IMR-90 (cell line): ENCODE results near the gene ITLN2. TPM values are rescaled to one million over a fixed set of nuclear protein-coding genes. Genes with fewer than 3 reads are reported as not detected.

Experiments
- ATAC-seq: fragments of 200-7000 bp; cut with Tn5 transposase; 2 replicates; pipeline ENCODE4 v1.9.1; 2020; ENCODE audit warnings: low read depth, mild to moderate bottlenecking, moderate library complexity
- BruUV-seq: library from RNA; stranded (reverse); fragments of 400-500 nt; replicated peaks from 2 replicates; lab custom pipeline; 2021; lab: Mats Ljungman, UMichigan
- CTCF ChIA-PET: fragments of 300-600 bp; formaldehyde crosslinking; extraction: SDS; loops from one replicate; lab custom pipeline; 2021; ENCODE audit warnings: antibody characterized with exemption; lab: Yijun Ruan, JAX
- POLR2A ChIA-PET: fragments of 300-600 bp; sonication (Branson Sonifier 250); formaldehyde crosslinking; loops from one replicate; lab custom pipeline; 2022; ENCODE audit warnings: antibody characterized with exemption; ENCODE audit not compliant: unreplicated experiment; lab: Charles Lee
- DNase-seq: peaks from one replicate; pipeline ENCODE4 v3.0.0; 2013
- H2AFZ ChIP-seq: replicated peaks from 2 replicates; pipeline ENCODE3; 2013; ENCODE audit warnings: low read length, mild to moderate bottlenecking; ENCODE audit not compliant: poor library complexity
- H2AK5ac ChIP-seq: 2 replicates; pipeline ENCODE4 v1.6.1; 2013; ENCODE audit warnings: low read depth, low read length, inconsistent platforms
- H2AK9ac ChIP-seq: replicated peaks from 2 replicates; pipeline ENCODE3; 2013; ENCODE audit warnings: mild to moderate bottlenecking, low read depth, low read length, moderate library complexity; ENCODE audit not compliant: poor library complexity
- H2BK120ac ChIP-seq: 2 replicates; pipeline ENCODE4 v1.6.1; 2013; ENCODE audit warnings: low read depth, low read length, inconsistent platforms
- H2BK15ac ChIP-seq: 3 replicates; pipeline ENCODE4 v1.6.1; 2013; ENCODE audit warnings: low read depth, low read length, inconsistent platforms
- H2BK20ac ChIP-seq: 2 replicates; pipeline ENCODE4 v1.6.1; 2013; ENCODE audit warnings: low read depth, mild to moderate bottlenecking, inconsistent platforms, low read length, moderate library complexity
- H2BK5ac ChIP-seq: 2 replicates; pipeline ENCODE4 v1.6.1; 2013; ENCODE audit warnings: mild to moderate bottlenecking, low read depth, low read length, inconsistent platforms; ENCODE audit not compliant: poor library complexity, severe bottlenecking
- H3K14ac ChIP-seq: replicated peaks from 2 replicates; pipeline ENCODE4 v1.6.1; 2013; ENCODE audit warnings: low read depth, low read length, inconsistent platforms
- H3K18ac ChIP-seq: 2 replicates; pipeline ENCODE4 v1.6.1; 2013; ENCODE audit warnings: low read depth, low read length, control low read depth
- H3K23ac ChIP-seq: 2 replicates; pipeline ENCODE4 v1.6.1; 2013; ENCODE audit warnings: low read depth, low read length, inconsistent platforms
- H3K27ac ChIP-seq: 2 replicates; pipeline ENCODE4 v1.5.1; 2013; ENCODE audit warnings: mild to moderate bottlenecking, control low read depth, low read length; ENCODE audit not compliant: insufficient read depth
- H3K27me3 ChIP-seq: 2 replicates; pipeline ENCODE4 v1.6.1; 2013; ENCODE audit warnings: low read length; ENCODE audit not compliant: control insufficient read depth, insufficient read depth
- H3K36me3 ChIP-seq: 2 replicates; pipeline ENCODE4 v1.6.1; 2013; ENCODE audit warnings: low read length, mixed read lengths; ENCODE audit not compliant: control insufficient read depth, insufficient read depth
- H3K4ac ChIP-seq: 2 replicates; pipeline ENCODE4 v1.6.1; 2013; ENCODE audit warnings: low read depth, low read length, inconsistent platforms
- H3K4me1 ChIP-seq: 2 replicates; pipeline ENCODE4 v1.6.1; 2013; ENCODE audit warnings: low read length, mixed read lengths; ENCODE audit not compliant: control insufficient read depth, insufficient read depth
- H3K4me2 ChIP-seq: 2 replicates; pipeline ENCODE4 v1.6.1; 2013; ENCODE audit warnings: low read depth, mild to moderate bottlenecking, control low read depth, low read length, moderate library complexity
- H3K4me3 ChIP-seq: 2 replicates; pipeline ENCODE4 v1.5.1; 2013; ENCODE audit warnings: low read depth, mild to moderate bottlenecking, control low read depth, low read length, moderate library complexity; ENCODE audit not compliant: insufficient read depth
- H3K56ac ChIP-seq: 2 replicates; pipeline ENCODE4 v1.6.1; 2013; ENCODE audit warnings: low read length, inconsistent platforms; ENCODE audit not compliant: insufficient read depth; ENCODE audit errors: extremely low read depth
- H3K79me1 ChIP-seq, 2 experiments: 2 replicates each; pipeline ENCODE4 v1.6.1; 2013; ENCODE audit warnings: low read length in 2 of 2, inconsistent platforms in 1 of 2, low read depth in 1 of 2
- H3K9ac ChIP-seq: 2 replicates; pipeline ENCODE4 v1.6.1; 2013; ENCODE audit warnings: low read depth, low read length, control low read depth
- H3K9me1 ChIP-seq: 2 replicates; pipeline ENCODE4 v1.6.1; 2013; ENCODE audit warnings: low read length, inconsistent platforms; ENCODE audit not compliant: insufficient read depth
- H3K9me3 ChIP-seq: 2 replicates; pipeline ENCODE4 v1.6.1; 2013; ENCODE audit warnings: low read length; ENCODE audit not compliant: control insufficient read depth, insufficient read depth
- H4K20me1 ChIP-seq: 2 replicates; pipeline ENCODE4 v1.6.1; 2013; ENCODE audit warnings: low read length, inconsistent platforms; ENCODE audit not compliant: insufficient read depth
- H4K5ac ChIP-seq: 2 replicates; pipeline ENCODE4 v1.6.1; 2013; ENCODE audit warnings: mild to moderate bottlenecking, low read depth, low read length, control low read depth
- H4K8ac ChIP-seq, 2 experiments: 2 replicates each; pipeline ENCODE4 v1.6.1; 2013; ENCODE audit warnings: low read depth in 2 of 2, low read length in 2 of 2, control low read depth in 1 of 2, inconsistent platforms in 1 of 2
- H4K91ac ChIP-seq: 2 replicates; pipeline ENCODE4 v1.6.1; 2013; ENCODE audit warnings: low read depth, low read length, inconsistent platforms; ENCODE audit not compliant: insufficient read depth
- BHLHE40 ChIP-seq: fragments of 150-350 bp; IDR thresholded peaks from 2 replicates; pipeline ENCODE4 v1.6.1; 2016; ENCODE audit warnings: mild to moderate bottlenecking, low read depth, low read length
- CEBPB ChIP-seq: IDR thresholded peaks from 2 replicates; pipeline ENCODE4 v1.6.1; 2012; ENCODE audit warnings: low read depth, low read length, improper control_type of control experiment
- CHD1 ChIP-seq: IDR thresholded peaks from 2 replicates; pipeline ENCODE4 v1.6.1; 2012; ENCODE audit warnings: low read depth, low read length, improper control_type of control experiment
- ELK1 ChIP-seq: fragments of 150-350 bp; IDR thresholded peaks from 2 replicates; pipeline ENCODE4 v1.6.1; 2016; ENCODE audit warnings: low read depth, mild to moderate bottlenecking, low read length, moderate library complexity, borderline replicate concordance
- FOS ChIP-seq: fragments of 150-350 bp; IDR thresholded peaks from 2 replicates; pipeline ENCODE4 v1.6.1; 2016; ENCODE audit warnings: low read depth, low read length
- MAFK ChIP-seq: IDR thresholded peaks from 2 replicates; pipeline ENCODE4 v1.6.1; 2012; ENCODE audit warnings: low read depth, low read length, improper control_type of control experiment
- MAZ ChIP-seq: IDR thresholded peaks from 2 replicates; pipeline ENCODE4 v1.6.1; 2012; ENCODE audit warnings: low read depth, mild to moderate bottlenecking, low read length, improper control_type of control experiment, moderate library complexity, borderline replicate concordance
- MXI1 ChIP-seq: IDR thresholded peaks from 2 replicates; pipeline ENCODE4 v1.6.1; 2012; ENCODE audit warnings: low read depth, mild to moderate bottlenecking, low read length, moderate library complexity, borderline replicate concordance
- NFE2L2 ChIP-seq: fragments of 150-350 bp; IDR thresholded peaks from 2 replicates; pipeline ENCODE4 v1.6.1; 2016; ENCODE audit warnings: low read depth, mild to moderate bottlenecking, low read length
- POLR2A ChIP-seq: IDR thresholded peaks from 2 replicates; pipeline ENCODE4 v1.6.1; 2012; ENCODE audit warnings: mild to moderate bottlenecking, low read depth, low read length
- RAD21 ChIP-seq: IDR thresholded peaks from 2 replicates; pipeline ENCODE4 v1.6.1; 2012; ENCODE audit warnings: low read length, improper control_type of control experiment
- RCOR1 ChIP-seq: IDR thresholded peaks from 2 replicates; pipeline ENCODE4 v1.6.1; 2012; ENCODE audit warnings: mild to moderate bottlenecking, low read length, improper control_type of control experiment; ENCODE audit not compliant: insufficient replicate concordance
- RFX5 ChIP-seq: IDR thresholded peaks from 2 replicates; pipeline ENCODE4 v1.8.0; 2012; ENCODE audit warnings: low read depth, mild to moderate bottlenecking, low read length, moderate library complexity
- SMC3 ChIP-seq: fragments of 150-350 bp; IDR thresholded peaks from 2 replicates; pipeline ENCODE4 v1.6.1; 2016; ENCODE audit warnings: low read depth, mild to moderate bottlenecking, antibody characterized with exemption, low read length, moderate library complexity
- WGBS, 2 experiments: methylation state at CpG; one replicate each; pipeline versions ENCODE4 v1.1.5 to v1.1.7; 2013; ENCODE audit warnings: missing lambda C conversion rate in 2 of 2; ENCODE audit not compliant: insufficient read length in 1 of 2; ENCODE audit errors: extremely low coverage in 2 of 2; 5-methylcytosine and 5-hydroxymethylcytosine counted together
- dilution Hi-C: fragments of 300-500 bp; cut with HindIII; formaldehyde crosslinking; loops from one replicate; pipeline ENCODE4 v1.14.3; 2018; ENCODE audit warnings: low sequenced_read_pairs; ENCODE audit not compliant: unreplicated experiment
- in situ Hi-C: fragments of 300-500 bp; cut with MboI; formaldehyde crosslinking; loops from 3 replicates; pipeline ENCODE4 v1.14.3; 2019; ENCODE audit warnings: low sequenced_read_pairs, inconsistent platforms, mixed read lengths
- intact Hi-C: fragments of 100-400 bp; cut with micrococcal nuclease; formaldehyde crosslinking; loops from 2 replicates; pipeline ENCODE4 v1.10.0; 2022
- polyA plus RNA-seq, 3 experiments: library from polyadenylated mRNA; depleted of rRNA; stranded (reverse); fragments of >200 nt; gene quantifications; 2 replicates each; pipeline ENCODE4 v1.2.3, GENCODE V29; 2012; ENCODE audit warnings: low replicate concordance in 1 of 3
- total RNA-seq: library from RNA; depleted of rRNA; stranded (reverse); fragments of >200 nt; gene quantifications from 2 replicates; pipeline ENCODE4 v1.2.3, GENCODE V29; 2012
- TF ChIP-seq, protein P1 (sequence below): fragments of 150-350 bp; IDR thresholded peaks from 2 replicates; pipeline ENCODE4 v1.6.1; 2017; ENCODE audit warnings: mild to moderate bottlenecking, antibody characterized with exemption, low read length, low read depth
- TF ChIP-seq, protein P2 (sequence below): conservative IDR thresholded peaks from 2 replicates; pipeline ENCODE4 v1.5.1; 2012; ENCODE audit warnings: mild to moderate bottlenecking, low read depth, low read length, improper control_type of control experiment

The ITLN2 gene
- total and polyA plus RNA-seq, 2 of the 4 experiments (the other 2 are of a cell fraction): not detected

GRCh38 chr1:160956966-160957365, 2.4 kb upstream of the ITLN2 start:
- H3K4me1 ChIP-seq: no peaks in the 10 kb centered on the region
- no peaks in the 10 kb centered on the region for H4K20me1 ChIP-seq
- H3K23ac ChIP-seq: no peak overlapping the region
- no TSS peak for BruUV-seq
- H3K18ac ChIP-seq: no peak overlapping the region
- H3K27ac ChIP-seq: no peak overlapping the region
- H2AK5ac ChIP-seq: no peak overlapping the region
- ChIA-PET CTCF (interaction anchor here (0.6 kb wide), 1 partner anchor 33 kb away, joined by 3 read pairs; no protein-coding TSS in a partner anchor), POLR2A (no interaction called here)
- H3K9ac ChIP-seq: no peak overlapping the region
- no peak overlapping the region for H2BK5ac ChIP-seq
- H3K4ac ChIP-seq: no peak overlapping the region
- dilution Hi-C loops (no loop called here), intact Hi-C loops (no loop called here), in situ Hi-C loops (no loop called here)
- H2BK20ac ChIP-seq: no peak overlapping the region
- no peak overlapping the region for H2AK9ac ChIP-seq
- no peak for ATAC-seq
- H3K4me2 ChIP-seq: no peak overlapping the region
- no peak overlapping the region for H2BK15ac ChIP-seq
- no peak overlapping the region for H2BK120ac ChIP-seq
- no peak overlapping the region for H3K14ac ChIP-seq
- H4K8ac ChIP-seq: no peak overlapping the region
- no peak overlapping the region for H3K4me3 ChIP-seq
- 0% methylated on average over 1 of the region's 4 CpGs; no CpG with 5 or more reads in 1 of the 2 experiments for WGBS, 2 experiments
- no peak overlapping the region for H2AFZ ChIP-seq
- DNase-seq: no peak
- H3K36me3 ChIP-seq: no peaks in the 10 kb centered on the region
- H3K27me3 ChIP-seq: peaks cover 7% of the 10 kb centered on the region; the same call in 1 of the 2 replicates
- no peaks in the 10 kb centered on the region for H3K79me1 ChIP-seq
- H4K91ac ChIP-seq: no peak overlapping the region
- no peaks in the 10 kb centered on the region for H3K9me3 ChIP-seq
- TF ChIP-seq MAFK (no peak), POLR2A (no peak), ELK1 (no peak), RCOR1 (no peak), FOS (no peak), BHLHE40 (no peak), RFX5 (no peak), MAZ (no peak), SMC3 (no peak), MXI1 (no peak), CHD1 (no peak), CEBPB (no peak), RAD21 (no peak), NFE2L2 (no peak)
- TF ChIP-seq, protein P1, sequence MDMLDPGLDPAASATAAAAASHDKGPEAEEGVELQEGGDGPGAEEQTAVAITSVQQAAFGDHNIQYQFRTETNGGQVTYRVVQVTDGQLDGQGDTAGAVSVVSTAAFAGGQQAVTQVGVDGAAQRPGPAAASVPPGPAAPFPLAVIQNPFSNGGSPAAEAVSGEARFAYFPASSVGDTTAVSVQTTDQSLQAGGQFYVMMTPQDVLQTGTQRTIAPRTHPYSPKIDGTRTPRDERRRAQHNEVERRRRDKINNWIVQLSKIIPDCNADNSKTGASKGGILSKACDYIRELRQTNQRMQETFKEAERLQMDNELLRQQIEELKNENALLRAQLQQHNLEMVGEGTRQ: no peak
- TF ChIP-seq, protein P2, sequence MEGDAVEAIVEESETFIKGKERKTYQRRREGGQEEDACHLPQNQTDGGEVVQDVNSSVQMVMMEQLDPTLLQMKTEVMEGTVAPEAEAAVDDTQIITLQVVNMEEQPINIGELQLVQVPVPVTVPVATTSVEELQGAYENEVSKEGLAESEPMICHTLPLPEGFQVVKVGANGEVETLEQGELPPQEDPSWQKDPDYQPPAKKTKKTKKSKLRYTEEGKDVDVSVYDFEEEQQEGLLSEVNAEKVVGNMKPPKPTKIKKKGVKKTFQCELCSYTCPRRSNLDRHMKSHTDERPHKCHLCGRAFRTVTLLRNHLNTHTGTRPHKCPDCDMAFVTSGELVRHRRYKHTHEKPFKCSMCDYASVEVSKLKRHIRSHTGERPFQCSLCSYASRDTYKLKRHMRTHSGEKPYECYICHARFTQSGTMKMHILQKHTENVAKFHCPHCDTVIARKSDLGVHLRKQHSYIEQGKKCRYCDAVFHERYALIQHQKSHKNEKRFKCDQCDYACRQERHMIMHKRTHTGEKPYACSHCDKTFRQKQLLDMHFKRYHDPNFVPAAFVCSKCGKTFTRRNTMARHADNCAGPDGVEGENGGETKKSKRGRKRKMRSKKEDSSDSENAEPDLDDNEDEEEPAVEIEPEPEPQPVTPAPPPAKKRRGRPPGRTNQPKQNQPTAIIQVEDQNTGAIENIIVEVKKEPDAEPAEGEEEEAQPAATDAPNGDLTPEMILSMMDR: no peak
- no peaks in the 10 kb centered on the region for H3K9me1 ChIP-seq
- no peak overlapping the region for H4K5ac ChIP-seq
- no peak overlapping the region for H3K56ac ChIP-seq
